ENCODE data around the gene DNAJB6. TPM values are rescaled to one million over a fixed set of nuclear protein-coding genes. Genes with fewer than 3 reads are reported as not detected.

The DNAJB6 gene
- total RNA-seq, 1 donor from 2014 or later: 155 TPM

DNA sequence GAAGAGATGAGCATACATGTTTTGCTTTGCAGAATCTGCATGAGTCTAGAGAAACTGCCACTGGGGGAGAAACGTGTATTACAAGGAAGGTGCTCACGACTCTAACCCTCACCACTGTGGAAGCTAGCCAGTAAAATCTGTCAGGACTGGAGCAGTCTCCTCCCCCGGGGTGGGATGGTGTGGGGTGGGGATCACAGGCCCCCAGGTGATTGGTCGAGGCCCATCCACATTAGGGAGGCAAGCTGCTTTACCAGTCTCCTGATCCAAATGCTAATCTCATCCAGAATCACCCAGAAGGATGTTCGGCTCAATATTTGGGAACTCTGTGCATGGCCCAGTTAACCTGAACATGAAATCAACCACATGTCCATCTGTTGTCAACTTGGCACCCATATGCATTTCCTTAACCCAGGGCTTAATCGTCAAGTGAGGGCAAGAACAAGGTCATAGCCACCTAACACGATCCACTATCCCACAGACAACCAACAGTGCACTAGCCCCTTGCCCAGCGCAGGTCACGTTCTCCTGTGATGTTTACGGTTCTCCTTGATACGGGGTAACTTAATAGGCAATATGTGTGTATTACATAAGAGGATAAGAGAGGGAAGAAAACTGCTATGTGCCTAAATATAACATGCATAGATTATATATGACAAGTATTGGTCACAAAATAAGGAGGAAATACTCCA, 40.8 kb downstream of the DNAJB6 start:
- H3K4me3 Mint-ChIP-seq (ENCODE audit: unreplicated experiment): no peak overlapping the region
- peaks cover 54% of the 10 kb centered on the region for H3K36me3 Mint-ChIP-seq (ENCODE audit: low read depth, unreplicated experiment)
- DNase-seq (ENCODE audit: low spot score): no peak
- H3K27me3 Mint-ChIP-seq (ENCODE audit: unreplicated experiment): peaks cover 11% of the 10 kb centered on the region
- peaks cover 30% of the 10 kb centered on the region for H3K4me1 Mint-ChIP-seq (ENCODE audit: unreplicated experiment)
- no peak overlapping the region for H3K27ac Mint-ChIP-seq (ENCODE audit: unreplicated experiment)
- no peaks in the 10 kb centered on the region for H3K9me3 Mint-ChIP-seq (ENCODE audit: unreplicated experiment)
- TF ChIP-seq, protein P1, sequence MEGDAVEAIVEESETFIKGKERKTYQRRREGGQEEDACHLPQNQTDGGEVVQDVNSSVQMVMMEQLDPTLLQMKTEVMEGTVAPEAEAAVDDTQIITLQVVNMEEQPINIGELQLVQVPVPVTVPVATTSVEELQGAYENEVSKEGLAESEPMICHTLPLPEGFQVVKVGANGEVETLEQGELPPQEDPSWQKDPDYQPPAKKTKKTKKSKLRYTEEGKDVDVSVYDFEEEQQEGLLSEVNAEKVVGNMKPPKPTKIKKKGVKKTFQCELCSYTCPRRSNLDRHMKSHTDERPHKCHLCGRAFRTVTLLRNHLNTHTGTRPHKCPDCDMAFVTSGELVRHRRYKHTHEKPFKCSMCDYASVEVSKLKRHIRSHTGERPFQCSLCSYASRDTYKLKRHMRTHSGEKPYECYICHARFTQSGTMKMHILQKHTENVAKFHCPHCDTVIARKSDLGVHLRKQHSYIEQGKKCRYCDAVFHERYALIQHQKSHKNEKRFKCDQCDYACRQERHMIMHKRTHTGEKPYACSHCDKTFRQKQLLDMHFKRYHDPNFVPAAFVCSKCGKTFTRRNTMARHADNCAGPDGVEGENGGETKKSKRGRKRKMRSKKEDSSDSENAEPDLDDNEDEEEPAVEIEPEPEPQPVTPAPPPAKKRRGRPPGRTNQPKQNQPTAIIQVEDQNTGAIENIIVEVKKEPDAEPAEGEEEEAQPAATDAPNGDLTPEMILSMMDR (IDR thresholded peaks at IDR 0.05; ENCODE audit: unreplicated experiment): no peak

DNA sequence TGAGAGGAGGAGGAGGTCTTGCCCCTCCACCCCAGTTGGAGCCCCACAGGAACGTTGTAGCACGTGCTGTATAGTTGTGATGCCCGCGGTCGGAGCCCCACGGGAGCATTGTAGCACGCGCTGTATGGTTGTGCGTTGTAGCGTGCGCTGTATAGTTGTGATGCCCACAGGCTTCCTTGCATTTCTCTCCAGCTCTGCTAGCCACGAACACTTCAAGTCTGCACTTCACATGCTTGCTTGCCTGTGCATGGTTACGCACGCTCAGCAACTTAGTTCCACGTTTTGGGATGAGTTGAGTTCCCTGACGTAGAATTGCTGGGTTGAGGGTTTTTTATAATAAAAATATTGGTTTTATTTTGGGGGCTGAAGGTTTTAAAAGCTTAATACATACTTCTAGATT, 41.6 kb downstream of the DNAJB6 start:
- no peak for DNase-seq (ENCODE audit: low spot score)
- TF ChIP-seq, protein P1 (IDR thresholded peaks at IDR 0.05; ENCODE audit: unreplicated experiment): no peak
- peaks cover 10% of the 10 kb centered on the region for H3K27me3 Mint-ChIP-seq (ENCODE audit: unreplicated experiment)
- no peak overlapping the region for H3K27ac Mint-ChIP-seq (ENCODE audit: unreplicated experiment)
- H3K36me3 Mint-ChIP-seq (ENCODE audit: low read depth, unreplicated experiment): peaks cover 49% of the 10 kb centered on the region
- no peak overlapping the region for H3K4me3 Mint-ChIP-seq (ENCODE audit: unreplicated experiment)
- no peaks in the 10 kb centered on the region for H3K9me3 Mint-ChIP-seq (ENCODE audit: unreplicated experiment)
- peaks cover 27% of the 10 kb centered on the region for H3K4me1 Mint-ChIP-seq (ENCODE audit: unreplicated experiment)

DNA sequence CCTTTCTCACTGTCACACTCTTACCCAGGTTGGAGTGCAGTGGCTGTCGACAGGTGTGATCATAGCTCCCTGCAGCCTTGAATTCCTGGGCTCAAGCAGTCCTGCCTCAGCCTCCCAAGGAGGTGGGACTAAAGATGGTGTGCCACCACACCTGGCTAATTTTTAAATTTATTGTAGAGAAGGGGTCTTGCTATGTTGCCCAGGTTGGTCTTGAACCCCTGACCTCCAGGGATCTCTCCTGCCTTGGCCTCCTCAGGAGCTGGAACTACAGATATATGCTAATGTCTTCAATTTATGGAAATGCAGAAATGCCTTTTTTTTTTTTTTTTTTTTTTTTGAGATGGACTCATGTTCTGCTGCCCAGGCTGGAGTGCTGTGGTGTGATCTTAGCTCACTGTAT, 42.7 kb downstream of the DNAJB6 start:
- Mint-ChIP-seq H3K9me3 (ENCODE audit: unreplicated experiment) (no peaks in the 10 kb centered on the region), H3K4me3 (ENCODE audit: unreplicated experiment) (no peak overlapping the region), H3K27ac (ENCODE audit: unreplicated experiment) (no peak overlapping the region), H3K4me1 (ENCODE audit: unreplicated experiment) (peaks cover 21% of the 10 kb centered on the region), H3K27me3 (ENCODE audit: unreplicated experiment) (peaks cover 8% of the 10 kb centered on the region), H3K36me3 (ENCODE audit: low read depth, unreplicated experiment) (peaks cover 43% of the 10 kb centered on the region)
- DNase-seq (ENCODE audit: low spot score): no peak
- TF ChIP-seq, protein P1 (IDR thresholded peaks at IDR 0.05; ENCODE audit: unreplicated experiment): no peak

DNA sequence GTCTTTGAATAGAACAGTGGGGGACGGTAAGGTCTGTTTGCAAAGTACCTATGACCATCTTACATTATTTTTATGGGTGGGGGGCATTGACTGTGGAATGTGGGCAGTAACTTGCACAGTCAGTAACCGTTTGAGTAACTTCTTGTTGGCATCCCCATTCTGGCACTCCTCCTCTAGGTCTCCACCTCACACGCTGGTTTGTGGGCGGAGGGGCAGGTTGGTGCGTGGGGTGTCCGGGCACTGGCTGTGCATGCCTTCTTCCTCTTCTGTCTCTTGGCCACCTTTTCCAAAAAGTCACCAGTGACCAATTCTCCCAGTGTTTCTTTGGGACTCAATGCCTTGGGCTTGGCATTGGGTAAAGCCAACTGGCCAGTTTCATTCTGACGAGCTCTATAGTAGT, 43.6 kb downstream of the DNAJB6 start:
- TF ChIP-seq, protein P1 (IDR thresholded peaks at IDR 0.05; ENCODE audit: unreplicated experiment): no peak
- Mint-ChIP-seq H3K4me1 (ENCODE audit: unreplicated experiment) (peaks cover 12% of the 10 kb centered on the region), H3K27ac (ENCODE audit: unreplicated experiment) (no peak overlapping the region), H3K27me3 (ENCODE audit: unreplicated experiment) (peaks cover 2% of the 10 kb centered on the region), H3K9me3 (ENCODE audit: unreplicated experiment) (no peaks in the 10 kb centered on the region), H3K4me3 (ENCODE audit: unreplicated experiment) (no peak overlapping the region), H3K36me3 (ENCODE audit: low read depth, unreplicated experiment) (peaks cover 41% of the 10 kb centered on the region)
- no peak for DNase-seq (ENCODE audit: low spot score)

DNA sequence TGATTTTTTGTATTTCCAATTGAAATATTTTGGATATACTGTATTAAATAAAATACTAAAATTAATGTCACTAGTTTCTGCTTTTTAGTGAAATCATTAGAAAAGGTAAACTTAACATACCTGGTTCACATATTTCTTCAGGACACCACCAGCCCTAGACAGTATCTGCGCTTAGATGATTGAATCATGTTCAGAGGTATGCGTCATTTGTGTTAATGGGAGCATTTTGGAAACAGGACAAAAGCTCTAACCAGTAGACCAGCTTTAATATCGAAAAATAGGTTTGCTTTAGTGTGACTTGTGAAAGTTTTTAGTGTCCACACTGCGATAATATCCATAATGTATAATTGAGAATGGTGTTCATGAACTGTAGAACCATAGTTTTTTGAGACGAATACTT, 47.1 kb downstream of the DNAJB6 start:
- H3K36me3 Mint-ChIP-seq (ENCODE audit: low read depth, unreplicated experiment): peaks cover 28% of the 10 kb centered on the region

More for the DNA sequence above, 47.1 kb downstream of the DNAJB6 start:
- Mint-ChIP-seq H3K27me3 (ENCODE audit: unreplicated experiment) (peaks cover 2% of the 10 kb centered on the region), H3K4me1 (ENCODE audit: unreplicated experiment) (no peaks in the 10 kb centered on the region), H3K27ac (ENCODE audit: unreplicated experiment) (no peak overlapping the region), H3K4me3 (ENCODE audit: unreplicated experiment) (no peak overlapping the region), H3K9me3 (ENCODE audit: unreplicated experiment) (no peaks in the 10 kb centered on the region)
- no peak for DNase-seq (ENCODE audit: low spot score)
- TF ChIP-seq, protein P1 (IDR thresholded peaks at IDR 0.05; ENCODE audit: unreplicated experiment): no peak

Measured in endothelial cell (in vitro differentiated cells).